B cell (primary cell): ENCODE results near the gene ARFGEF2. TPM values are rescaled to one million over a fixed set of nuclear protein-coding genes. Genes with fewer than 3 reads are reported as not detected.

Experiments used
- ATAC-seq: fragments of 200-7000 bp; cut with Tn5 transposase; one replicate; pipeline ENCODE4 v1.10.0; 2021; ENCODE audit warnings: low read depth, mild to moderate bottlenecking, moderate number of reproducible peaks, moderate library complexity
- CTCF ChIA-PET: fragments of 350-600 bp; sonication (Branson Sonifier 250); formaldehyde crosslinking; loops from one replicate; lab custom pipeline; 2021; ENCODE audit warnings: antibody characterized with exemption, inconsistent platforms; lab: Charles Lee
- POLR2A ChIA-PET: fragments of 350-600 bp; sonication (Branson Sonifier 250); formaldehyde crosslinking; loops from one replicate; lab custom pipeline; 2021; ENCODE audit warnings: antibody characterized with exemption; lab: Charles Lee
- DNase-seq: peaks from one replicate; pipeline ENCODE4 v3.0.0; 2013
- H2AFZ ChIP-seq: 2 replicates; pipeline ENCODE4 v1.6.1; 2012; ENCODE audit warnings: mild to moderate bottlenecking, low read depth, low read length; ENCODE audit not compliant: insufficient read depth, poor library complexity, severe bottlenecking
- H3K27ac ChIP-seq, 2 donors: 1 replicate in 1 of 2; 2 replicates in 1 of 2; pipeline ENCODE4 v1.5.1; 2012 to 2013; ENCODE audit warnings: low read length in 2 of 2, mild to moderate bottlenecking in 2 of 2, moderate library complexity in 1 of 2
- H3K27me3 ChIP-seq, 4 experiments: fragments of 200-600 bp in 1 of 4; sonication (generic) in 1 of 4; replicated peaks in 1 of 4; 1 replicate in 2 of 4; 2 replicates in 2 of 4; pipeline versions ENCODE4 v1.6.1 to v1.7.0; 2013 to 2016; ENCODE audit warnings: low read length in 3 of 4, mild to moderate bottlenecking in 2 of 4, mixed read lengths in 1 of 4, moderate library complexity in 1 of 4; ENCODE audit not compliant: insufficient read depth in 4 of 4, control insufficient read depth in 3 of 4; ENCODE audit errors: control extremely low read depth in 1 of 4
- H3K36me3 ChIP-seq, 2 experiments: replicated peaks in 1 of 2; 1 replicate in 1 of 2; 2 replicates in 1 of 2; pipeline versions ENCODE4 v1.6.1 to v1.7.1; 2013; ENCODE audit warnings: low read length in 1 of 2; ENCODE audit not compliant: insufficient read depth in 2 of 2, control insufficient read depth in 1 of 2; ENCODE audit errors: control extremely low read depth in 1 of 2, extremely low read depth in 1 of 2
- H3K4me1 ChIP-seq, 2 donors: fragments of 200-600 bp in 1 of 2; sonication (generic) in 1 of 2; 1 replicate in 1 of 2; 2 replicates in 1 of 2; pipeline versions ENCODE4 v1.5.1 to v1.6.1; 2013 to 2017; ENCODE audit warnings: low read length in 2 of 2; ENCODE audit not compliant: control insufficient read depth in 2 of 2, insufficient read depth in 2 of 2
- H3K4me2 ChIP-seq: replicated peaks from 2 replicates; pipeline ENCODE3; 2012; ENCODE audit warnings: mild to moderate bottlenecking, low read depth, low read length; ENCODE audit not compliant: poor library complexity, severe bottlenecking
- H3K4me3 ChIP-seq, 5 experiments: fragments of 200-600 bp in 1 of 5; sonication (generic) in 1 of 5; 1 replicate in 3 of 5; 2 replicates in 2 of 5; pipeline versions ENCODE4 v1.5.1 to v1.7.0; 2011 to 2016; ENCODE audit warnings: low read length in 4 of 5, mild to moderate bottlenecking in 4 of 5, low read depth in 2 of 5, control low read depth in 1 of 5, moderate library complexity in 1 of 5; ENCODE audit not compliant: insufficient read depth in 1 of 5; ENCODE audit errors: control extremely low read depth in 1 of 5, extremely low read depth in 1 of 5
- H3K79me2 ChIP-seq: fragments of 200-600 bp; sonication (generic); one replicate; pipeline ENCODE4 v1.6.0; 2016; ENCODE audit warnings: low read length; ENCODE audit not compliant: control insufficient read depth, insufficient read depth
- H3K9ac ChIP-seq: fragments of 200-600 bp; sonication (generic); 2 replicates; pipeline ENCODE4 v1.6.1; 2017; ENCODE audit warnings: mild to moderate bottlenecking, low read length, moderate library complexity
- H3K9me3 ChIP-seq, 3 donors: one replicate each; pipeline versions ENCODE4 v1.6.1 to v1.7.1; 2013; ENCODE audit warnings: low read length in 2 of 3; ENCODE audit not compliant: control insufficient read depth in 2 of 3, insufficient read depth in 1 of 3; ENCODE audit errors: control extremely low read depth in 1 of 3
- H4K20me1 ChIP-seq: 2 replicates; pipeline ENCODE4 v1.6.0; 2012; ENCODE audit warnings: mild to moderate bottlenecking, low read length; ENCODE audit not compliant: insufficient read depth, control insufficient read depth, poor library complexity, severe bottlenecking
- H3K27ac Mint-ChIP-seq: one replicate; pipeline ENCODE4 v1.8.0; 2021; ENCODE audit warnings: mixed read lengths
- H3K27me3 Mint-ChIP-seq: one replicate; pipeline ENCODE4 v1.8.0; 2021; ENCODE audit warnings: mixed read lengths
- H3K4me1 Mint-ChIP-seq: one replicate; pipeline ENCODE4 v1.8.0; 2021; ENCODE audit warnings: mixed read lengths
- H3K4me3 Mint-ChIP-seq: one replicate; pipeline ENCODE4 v1.8.0; 2021; ENCODE audit warnings: mixed read lengths
- H3K9me3 Mint-ChIP-seq: one replicate; pipeline ENCODE4 v1.8.0; 2022; ENCODE audit warnings: mixed read lengths; ENCODE audit not compliant: insufficient read depth
- CTCF ChIP-seq: fragments of 200-600 bp; IDR thresholded peaks from one replicate; pipeline ENCODE4 v1.8.0; 2022; ENCODE audit warnings: antibody characterized with exemption, mild to moderate bottlenecking
- EZH2 ChIP-seq: IDR thresholded peaks from 2 replicates; pipeline ENCODE4 v1.6.1; 2012; ENCODE audit warnings: borderline replicate concordance, low read depth, mild to moderate bottlenecking, moderate library complexity, low read length; ENCODE audit not compliant: insufficient read depth, poor library complexity, severe bottlenecking
- WGBS: methylation state at CpG from one replicate; pipeline ENCODE4 v1.1.5; 2013; ENCODE audit warnings: missing lambda C conversion rate; ENCODE audit not compliant: insufficient coverage; 5-methylcytosine and 5-hydroxymethylcytosine counted together
- intact Hi-C: fragments of 100-400 bp; cut with micrococcal nuclease; formaldehyde crosslinking; loops from one replicate; pipeline ENCODE4 v1.10.0; 2022
- polyA plus RNA-seq: library from polyadenylated mRNA; depleted of rRNA; stranded (reverse); fragments of >200 nt; gene quantifications from 2 replicates; pipeline ENCODE4 v1.2.3, GENCODE V29; 2012
- total RNA-seq, 2 donors: library from RNA; stranded (reverse); fragments of 120-200 nt in 1 of 2; gene quantifications; 1 replicate in 1 of 2; 2 replicates in 1 of 2; pipeline versions ENCODE4 v1.2.3 to v1.2.4, GENCODE V29; 2013 to 2022

Gene ARFGEF2
- total and polyA plus RNA-seq, 2 donors (not counting 1 experiment from before 2014, with no cell fraction given): 10.8 to 34.3 TPM

GRCh38 chr20:48928832-48929725 lies 7.6 kb downstream of the ARFGEF2 start:
- peaks cover 33% of the 10 kb centered on the region for H3K4me1 Mint-ChIP-seq
- no peak for TF ChIP-seq CTCF
- Histone ChIP-seq H2AFZ (no peak overlapping the region), H3K4me3 (no peak overlapping the region), H3K36me3 (peaks cover 0 to 8% of the 10 kb centered on the region in 2 experiments), H3K9ac (no peak overlapping the region), H3K4me1 (peaks cover 29% of the 10 kb centered on the region in 2 donors), H4K20me1 (peaks cover 77% of the 10 kb centered on the region), H3K9me3 (no peaks in the 10 kb centered on the region), H3K79me2 (peaks cover 97% of the 10 kb centered on the region), H3K4me2 (no peak overlapping the region), H3K27me3 (no peaks in the 10 kb centered on the region), H3K27ac (no peak overlapping the region)
- H3K27ac Mint-ChIP-seq: no peak overlapping the region
- intact Hi-C loops: no loop called here
- POLR2A ChIA-PET: no interaction called here
- CTCF ChIA-PET: no interaction called here
- no peak overlapping the region for H3K4me3 Mint-ChIP-seq
- no peaks in the 10 kb centered on the region for H3K27me3 Mint-ChIP-seq
- H3K9me3 Mint-ChIP-seq: no peaks in the 10 kb centered on the region
- ATAC-seq (no peak), DNase-seq (no peak)
- 90% methylated on average over 1 of the region's 3 CpGs for WGBS

GRCh38 chr20:48930035-48930434 lies 8.5 kb downstream of the ARFGEF2 start:
- H3K27ac Mint-ChIP-seq: no peak overlapping the region
- CTCF ChIA-PET: no interaction called here
- H3K9ac ChIP-seq: no peak overlapping the region

More at GRCh38 chr20:48930035-48930434, 8.5 kb downstream of the ARFGEF2 start:
- Mint-ChIP-seq H3K4me1 (peaks cover 32% of the 10 kb centered on the region), H3K27me3 (no peaks in the 10 kb centered on the region), H3K9me3 (no peaks in the 10 kb centered on the region), H3K4me3 (no peak overlapping the region)
- Histone ChIP-seq H3K9me3 (no peaks in the 10 kb centered on the region), H2AFZ (no peak overlapping the region), H3K27ac (no peak overlapping the region), H3K27me3 (no peaks in the 10 kb centered on the region), H3K4me1 (peaks cover 20 to 21% of the 10 kb centered on the region in 2 donors), H3K36me3 (peaks cover 0 to 8% of the 10 kb centered on the region in 2 experiments), H3K4me2 (no peak overlapping the region), H4K20me1 (peaks cover 77% of the 10 kb centered on the region), H3K4me3 (no peak overlapping the region), H3K79me2 (peaks cover 98% of the 10 kb centered on the region)
- TF ChIP-seq EZH2 (no peak), CTCF (no peak)
- no peak for DNase-seq
- POLR2A ChIA-PET: no interaction called here
- ATAC-seq: no peak
- intact Hi-C loops: no loop called here
- WGBS: 95% methylated on average over 4 of the region's 6 CpGs
